Kidney (tissue), 14 donors: ENCODE results near the gene ZNF32. TPM values are rescaled to one million over a fixed set of nuclear protein-coding genes. Genes with fewer than 3 reads are reported as not detected.

ENCODE experiments used
- DNase-seq, 5 donors: peaks; one replicate each; pipeline ENCODE4 v3.0.0-alpha.2; 2013 to 2020
- FAIRE-seq: peaks from 2 replicates; lab custom pipeline; 2012; peaks lifted over from hg19 to GRCh38; lab: Jason Lieb, UNC
- H3K27ac ChIP-seq, 2 donors: one replicate each; pipeline ENCODE4 v1.7.0; 2013; ENCODE audit warnings: low read depth in 2 of 2, low read length in 2 of 2, inconsistent platforms in 1 of 2
- H3K27me3 ChIP-seq: one replicate; pipeline ENCODE4 v1.7.1; 2013; ENCODE audit warnings: low read length, inconsistent platforms; ENCODE audit not compliant: control insufficient read depth, insufficient read depth
- H3K36me3 ChIP-seq, 3 donors: one replicate each; pipeline versions ENCODE4 v1.7.0 to v1.7.1; 2013; ENCODE audit warnings: low read length in 3 of 3, control low read depth in 1 of 3, inconsistent platforms in 1 of 3; ENCODE audit not compliant: insufficient read depth in 3 of 3, control insufficient read depth in 2 of 3
- H3K4me1 ChIP-seq, 3 donors: one replicate each; pipeline versions ENCODE4 v1.7.0 to v1.7.1; 2013; ENCODE audit warnings: low read length in 3 of 3, inconsistent platforms in 1 of 3, low read depth in 1 of 3; ENCODE audit not compliant: control insufficient read depth in 2 of 3, insufficient read depth in 2 of 3
- H3K4me3 ChIP-seq, 3 donors: one replicate each; pipeline versions ENCODE4 v1.7.0 to v1.8.1; 2013; ENCODE audit warnings: low read length in 3 of 3, control low read depth in 1 of 3, inconsistent platforms in 1 of 3
- H3K9ac ChIP-seq, 3 donors: one replicate each; pipeline versions ENCODE4 v1.7.0 to v1.7.1; 2013; ENCODE audit warnings: low read length in 3 of 3, control low read depth in 1 of 3, inconsistent platforms in 1 of 3
- H3K9me3 ChIP-seq, 3 donors: one replicate each; pipeline versions ENCODE4 v1.7.0 to v1.7.1; 2013; ENCODE audit warnings: low read length in 3 of 3, control low read depth in 1 of 3, inconsistent platforms in 1 of 3; ENCODE audit not compliant: control insufficient read depth in 2 of 3, insufficient read depth in 1 of 3
- CTCF ChIP-seq: IDR thresholded peaks from 3 replicates; pipeline ENCODE4 v1.5.1; 2012; ENCODE audit warnings: mild to moderate bottlenecking, moderate library complexity, borderline replicate concordance; ENCODE audit not compliant: insufficient read depth; ENCODE audit errors: extremely low read depth
- intact Hi-C: fragments of 100-400 bp; cut with DNase I; formaldehyde crosslinking; loops from one replicate; pipeline ENCODE4 v1.11.1; 2022
- polyA plus RNA-seq: library from polyadenylated mRNA; stranded (reverse); fragments of 350-450 nt; fragmentation: Illumina TruSeq; extraction: RNeasy Lipid Tissue Mini Kit (QIAGEN cat#74804); gene quantifications from one replicate; pipeline ENCODE4 v1.2.3, GENCODE V29; 2014; ENCODE audit warnings: low read depth, low replicate concordance; ENCODE audit not compliant: insufficient read depth
- total RNA-seq: library from RNA; stranded (reverse); fragmentation: NEBNext Ultra II Directional; extraction: Animal tissue kit (Norgen Biotek cat#: 25700); gene quantifications from one replicate; pipeline ENCODE4 v1.2.1, GENCODE V29; 2021
- donor health status: control.
- donor health status: control.
- donor health status: control.
- donor health status: control.
- donor health status: control.
- donor health status: DM: yes; HTN: yes; CAD: no.
- donor health status: Normal renal cell carcinoma (clear cell type).

The ZNF32 gene
- total and polyA plus RNA-seq, 2 donors from 2014 or later: 35.0 to 73.7 TPM

GRCh38 chr10:43594944-43595589 is 53.6 kb downstream of the ZNF32 start:
- Histone ChIP-seq H3K4me3 (peak overlapping the region in 2 of 3 donors; percentile 51 to 66), H3K9ac (no peak overlapping the region), H3K27me3 (no peaks in the 10 kb centered on the region), H3K4me1 (peaks cover 0 to 6% (median 0%) of the 10 kb centered on the region in 3 donors), H3K27ac (no peak overlapping the region), H3K36me3 (no peaks in the 10 kb centered on the region), H3K9me3 (peaks cover 0 to 4% (median 0%) of the 10 kb centered on the region in 3 donors)
- intact Hi-C loops: no loop called here
- peak in 1 of 5 donors; percentile 45 for DNase-seq
- no peak for TF ChIP-seq CTCF
- no peak for FAIRE-seq

Other genes with a start within 250 kb of the ZNF32 start
- gene HNRNPF, start 239.7 kb downstream of the ZNF32 start, total RNA-seq: 190 TPM
- gene HNRNPF, start 239.7 kb downstream of the ZNF32 start, polyA plus RNA-seq: 74.0 TPM
- gene ZNF487, start 211.8 kb downstream of the ZNF32 start, total RNA-seq: 7.1 TPM
- 9.7 TPM for gene ZNF487, start 211.8 kb downstream of the ZNF32 start, polyA plus RNA-seq
- 4.7 TPM for gene ZNF239, start 74.3 kb downstream of the ZNF32 start, total RNA-seq
- 4.5 TPM for gene ZNF239, start 74.3 kb downstream of the ZNF32 start, polyA plus RNA-seq
- 4.9 TPM for gene ZNF485, start 42.4 kb downstream of the ZNF32 start, total RNA-seq
- gene ZNF485, start 42.4 kb downstream of the ZNF32 start, polyA plus RNA-seq: 1.8 TPM